Upper lobe of left lung (tissue), 6 donors: ENCODE results near the gene TMEM154. TPM values are rescaled to one million over a fixed set of nuclear protein-coding genes. Genes with fewer than 3 reads are reported as not detected.

Experiments used
- ATAC-seq, 2 donors: fragments of 200-7000 bp; cut with Tn5 transposase; one replicate each; pipeline ENCODE4 v1.9.1; 2022; ENCODE audit warnings: mild to moderate bottlenecking in 2 of 2, moderate library complexity in 2 of 2; ENCODE audit not compliant: low FRiP score in 2 of 2
- DNase-seq, 2 donors: peaks; one replicate each; pipeline ENCODE4 v3.0.0-alpha.2; 2019 to 2020
- H3K27ac ChIP-seq, 4 donors: fragments of 200-600 bp; sonication (generic); one replicate each; pipeline ENCODE4 v1.5.1; 2016 to 2019
- H3K27me3 ChIP-seq, 4 donors: fragments of 200-600 bp; sonication (generic); one replicate each; pipeline ENCODE4 v1.5.1; 2017 to 2019
- H3K36me3 ChIP-seq, 4 donors: fragments of 200-600 bp; sonication (generic); one replicate each; pipeline ENCODE4 v1.5.1; 2016 to 2019
- H3K4me1 ChIP-seq, 4 donors: fragments of 200-600 bp; sonication (generic); one replicate each; pipeline ENCODE4 v1.5.1; 2018 to 2019
- H3K4me3 ChIP-seq, 4 donors: fragments of 200-600 bp; sonication (generic); one replicate each; pipeline ENCODE4 v1.5.1; 2017 to 2019; ENCODE audit warnings: mild to moderate bottlenecking in 2 of 4, moderate library complexity in 1 of 4
- H3K9me3 ChIP-seq, 4 donors: fragments of 200-600 bp; sonication (generic); one replicate each; pipeline ENCODE4 v1.5.1; 2018 to 2019
- CTCF ChIP-seq, 6 experiments: fragments of 450-650 bp in 4 of 6; fragments of 200-600 bp in 2 of 6; sonication (generic) in 2 of 6; IDR thresholded peaks; one replicate each; pipeline ENCODE4 v1.5.1; 2016 to 2019; ENCODE audit warnings: antibody characterized with exemption in 6 of 6
- EP300 ChIP-seq, 4 donors: sonication (generic); formaldehyde crosslinking; IDR thresholded peaks; one replicate each; pipeline ENCODE4 v1.5.1; 2017; ENCODE audit warnings: antibody characterized with exemption in 4 of 4, control low read depth in 2 of 4
- POLR2A ChIP-seq, 4 donors: fragments of 450-650 bp; IDR thresholded peaks; one replicate each; pipeline ENCODE4 v1.5.1; 2016 to 2017; ENCODE audit warnings: antibody characterized with exemption in 4 of 4, mild to moderate bottlenecking in 2 of 4
- POLR2AphosphoS5 ChIP-seq, 2 donors: sonication (generic); formaldehyde crosslinking; IDR thresholded peaks; one replicate each; pipeline ENCODE4 v1.5.1; 2017; ENCODE audit warnings: antibody characterized with exemption in 2 of 2
- WGBS, 2 donors: methylation state at CpG; one replicate each; pipeline ENCODE4 v1.1.5; 2017 to 2018; 5-methylcytosine and 5-hydroxymethylcytosine counted together
- total RNA-seq, 6 donors: library from RNA; depleted of rRNA in 4 of 6; stranded (reverse); fragments of >200 nt in 4 of 6; gene quantifications; one replicate each; pipeline versions ENCODE4 v1.1.0 to v1.2.1, GENCODE V29; 2016 to 2021
- donor health status: DM: no; HTN: no; CAD: no; lungs with moderate emphysema.
- donor health status: DM: no; HTN: yes; CAD: no; lungs with severe emphysema.

The TMEM154 gene
- total RNA-seq, 6 donors from 2014 or later: 2.4 to 18.7 (median 6.0) TPM

GRCh38 chr4:152572417-152573086 is 107.2 kb downstream of the TMEM154 start:
- peak in 1 of 2 donors; percentile 36 for ATAC-seq
- Histone ChIP-seq H3K27me3 (no peaks in the 10 kb centered on the region), H3K36me3 (no peaks in the 10 kb centered on the region), H3K4me3 (no peak overlapping the region), H3K4me1 (no peaks in the 10 kb centered on the region), H3K27ac (no peak overlapping the region), H3K9me3 (no peaks in the 10 kb centered on the region)
- WGBS, 2 donors: 54 to 62% methylated on average over 9 of the region's 9 CpGs
- DNase-seq: no peak
- TF ChIP-seq CTCF (IDR thresholded peaks at IDR 0.05) (no peak), POLR2A (IDR thresholded peaks at IDR 0.05) (no peak), POLR2AphosphoS5 (IDR thresholded peaks at IDR 0.05) (no peak), EP300 (IDR thresholded peaks at IDR 0.05) (no peak)

- ATAC-seq (no peak), DNase-seq (no peak)
- 90% methylated on average over 1 of the region's 1 CpG for WGBS, 2 donors
- TF ChIP-seq POLR2A (IDR thresholded peaks at IDR 0.05) (no peak), POLR2AphosphoS5 (IDR thresholded peaks at IDR 0.05) (no peak), CTCF (IDR thresholded peaks at IDR 0.05) (no peak), EP300 (IDR thresholded peaks at IDR 0.05) (no peak)
- H3K27me3 ChIP-seq: no peaks in the 10 kb centered on the region
- H3K27ac ChIP-seq: no peak overlapping the region
- H3K9me3 ChIP-seq: no peaks in the 10 kb centered on the region
- no peaks in the 10 kb centered on the region for H3K4me1 ChIP-seq
- H3K4me3 ChIP-seq: no peak overlapping the region
- H3K36me3 ChIP-seq: no peaks in the 10 kb centered on the region
Observed at GRCh38 chr4:152571770-152572169, 108.0 kb downstream of the TMEM154 start.

- DNase-seq: no peak
- H3K36me3 ChIP-seq: no peaks in the 10 kb centered on the region
- no peak overlapping the region for H3K4me3 ChIP-seq
- TF ChIP-seq POLR2A (IDR thresholded peaks at IDR 0.05) (no peak), EP300 (IDR thresholded peaks at IDR 0.05) (no peak), CTCF (IDR thresholded peaks at IDR 0.05) (no peak), POLR2AphosphoS5 (IDR thresholded peaks at IDR 0.05) (no peak)
- ATAC-seq: no peak
- no peaks in the 10 kb centered on the region for H3K27me3 ChIP-seq
- no peaks in the 10 kb centered on the region for H3K9me3 ChIP-seq
- H3K27ac ChIP-seq: no peak overlapping the region
- no peaks in the 10 kb centered on the region for H3K4me1 ChIP-seq
- 87 to 95% methylated on average over 1 of the region's 1 CpG for WGBS, 2 donors
Observed at GRCh38 chr4:152571296-152571695, 108.5 kb downstream of the TMEM154 start.

Other genes starting within 250 kb of the TMEM154 start
- 100 to 1,000 TPM in 1 of 6 donors, 10 to 100 TPM in 5; 36.5 to 116 (median 52.5) TPM for gene FBXW7, start 143.9 kb downstream of the TMEM154 start, total RNA-seq
- gene TIGD4, start 99.7 kb upstream of the TMEM154 start, total RNA-seq: 1 to 10 TPM in 2 of 6 donors, under 1 TPM in 3, not detected in 1; 0.15 to 2.5 (median 0.67) TPM
- gene ARFIP1, start 100.0 kb upstream of the TMEM154 start, total RNA-seq: 10 to 100 TPM; 17.8 to 54.0 (median 30.4) TPM